ENCODE data around the gene OR10A4.
A peak's percentile ranks its signal among the peaks of the same experiment; 100 is the strongest.
"Not testable (repeated sequence)": the region's sequence is repeated elsewhere in the genome, so short reads cannot be mapped to it uniquely, and the experiment has no call there.

The OR10A4 gene, protein sequence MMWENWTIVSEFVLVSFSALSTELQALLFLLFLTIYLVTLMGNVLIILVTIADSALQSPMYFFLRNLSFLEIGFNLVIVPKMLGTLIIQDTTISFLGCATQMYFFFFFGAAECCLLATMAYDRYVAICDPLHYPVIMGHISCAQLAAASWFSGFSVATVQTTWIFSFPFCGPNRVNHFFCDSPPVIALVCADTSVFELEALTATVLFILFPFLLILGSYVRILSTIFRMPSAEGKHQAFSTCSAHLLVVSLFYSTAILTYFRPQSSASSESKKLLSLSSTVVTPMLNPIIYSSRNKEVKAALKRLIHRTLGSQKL

GRCh38 chr11:6876325-6876724, at the start of gene OR10A4:
Gene OR10A4, plus strand, starts transcription at chr11:6876625. Its CDS starts 23 bp downstream, at chr11:6876648.
- DNase-seq (ENCODE audit: low read depth, low spot score): no peak

GRCh38 chr11:6828103-6828502, 48.3 kb upstream of the OR10A4 start:
- no peak for DNase-seq (ENCODE audit: low read depth, low spot score)

DNA sequence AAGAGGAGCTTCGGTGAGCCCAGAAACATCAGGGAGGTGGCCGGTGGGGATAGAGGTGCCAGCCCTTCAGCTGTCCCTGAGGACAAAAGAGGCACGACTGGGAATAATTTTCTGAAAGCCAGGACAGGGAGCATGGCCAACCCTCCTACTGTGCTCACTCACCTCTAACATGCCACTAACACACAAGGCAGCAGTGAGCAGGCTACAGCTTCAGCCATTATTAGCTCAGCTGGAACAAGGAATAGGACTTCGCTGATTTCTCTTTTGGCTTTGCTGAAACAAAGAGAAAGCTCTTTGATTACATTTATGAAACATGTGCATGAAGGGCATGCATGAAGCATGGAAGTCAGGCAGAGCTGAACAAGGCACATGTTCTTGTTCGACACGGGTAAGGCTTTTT, 43.1 kb upstream of the OR10A4 start:
- DNase-seq (ENCODE audit: low read depth, low spot score): no peak

- DNase-seq (ENCODE audit: low read depth, low spot score): no peak
Observed at GRCh38 chr11:6834021-6834420, 42.4 kb upstream of the OR10A4 start.

DNA sequence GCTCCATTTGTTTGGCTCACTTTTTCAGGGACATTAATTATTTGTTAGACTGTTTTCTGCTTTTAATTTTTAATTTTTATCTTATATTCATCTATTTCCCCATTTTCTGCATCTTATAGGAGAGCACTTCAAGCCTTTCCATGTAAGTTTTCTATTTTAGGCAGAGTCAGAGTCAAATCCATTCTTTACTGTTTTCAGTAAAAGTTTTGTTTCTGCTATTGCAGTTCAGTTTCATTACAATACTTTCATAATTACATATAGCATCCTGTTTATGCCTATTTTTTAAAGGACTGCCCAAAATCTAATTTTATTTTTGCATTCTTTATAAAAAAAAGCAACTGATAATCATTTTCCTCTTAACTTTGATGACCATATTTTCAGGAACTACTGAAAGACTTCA, 34.7 kb upstream of the OR10A4 start:
- no peak for DNase-seq (ENCODE audit: low read depth, low spot score)

DNA sequence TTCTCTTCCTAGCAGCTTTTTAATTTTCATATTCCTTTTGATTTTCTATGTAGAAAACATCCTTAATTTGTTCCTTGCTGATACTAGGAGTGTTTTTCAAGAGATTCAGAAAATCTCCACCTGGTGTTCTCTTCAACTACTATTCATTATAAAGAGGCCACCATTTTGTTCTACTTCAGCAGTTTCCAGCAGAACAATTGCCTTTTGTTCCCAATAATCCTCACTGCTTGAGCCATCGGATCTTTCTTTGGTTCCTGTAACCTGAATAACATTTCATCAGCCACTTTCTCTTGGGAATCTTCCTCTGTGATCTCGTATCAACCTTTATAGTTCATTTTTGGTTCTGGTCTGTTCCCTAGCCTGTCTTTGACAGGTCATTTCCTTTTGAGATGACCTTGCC, 32.8 kb upstream of the OR10A4 start:
- no peak for DNase-seq (ENCODE audit: low read depth, low spot score)

GRCh38 chr11:6844356-6844755, 32.1 kb upstream of the OR10A4 start:
- no peak for DNase-seq (ENCODE audit: low read depth, low spot score)

DNA sequence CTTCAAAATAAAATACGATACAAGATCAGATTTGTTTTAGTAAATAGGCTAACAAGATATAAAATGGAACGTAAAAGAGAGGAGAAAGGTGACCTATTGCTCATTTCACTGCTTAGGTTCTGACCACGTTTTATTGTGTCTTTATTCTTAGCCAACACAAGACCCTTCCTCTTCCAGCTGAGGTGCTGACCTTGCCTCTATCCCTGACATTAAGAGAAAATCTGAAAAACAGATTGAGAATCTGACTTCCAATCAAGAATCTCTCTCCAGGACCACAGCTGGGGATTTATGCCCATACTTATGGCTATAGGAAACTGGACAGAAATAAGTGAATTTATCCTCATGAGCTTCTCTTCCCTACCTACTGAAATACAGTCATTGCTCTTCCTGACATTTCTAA, 31.0 kb upstream of the OR10A4 start, which contains the start of gene OR10A5:
TSS of gene OR10A5 (plus strand) at position 301 of the 400 bp plus-strand sequence. CDS start at position 301, 0 bp downstream.
- DNase-seq (ENCODE audit: low read depth, low spot score): no peak

DNA sequence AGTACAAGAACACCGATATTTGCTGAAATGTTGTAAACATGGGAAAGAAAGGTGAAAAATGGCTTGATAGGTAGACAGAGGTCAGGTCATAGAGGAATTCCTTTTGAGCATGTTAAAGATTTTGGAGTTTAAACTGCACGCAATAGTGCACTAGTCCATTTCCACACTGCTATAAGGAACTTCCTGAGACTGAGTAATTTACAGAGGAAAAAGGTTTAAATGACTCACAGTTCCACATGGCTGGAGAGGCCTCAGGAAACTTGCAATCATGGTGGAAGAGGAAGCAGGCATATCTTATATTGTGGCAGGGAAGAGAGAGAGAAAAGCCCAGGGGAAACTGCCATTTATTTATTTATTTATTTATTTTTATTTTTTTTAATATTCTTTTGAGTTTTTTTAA, 25.9 kb upstream of the OR10A4 start:
- DNase-seq (ENCODE audit: low read depth, low spot score): no peak

GRCh38 chr11:6854801-6855200, 21.6 kb upstream of the OR10A4 start:
- DNase-seq (ENCODE audit: low read depth, low spot score): not testable (repeated sequence)

DNA sequence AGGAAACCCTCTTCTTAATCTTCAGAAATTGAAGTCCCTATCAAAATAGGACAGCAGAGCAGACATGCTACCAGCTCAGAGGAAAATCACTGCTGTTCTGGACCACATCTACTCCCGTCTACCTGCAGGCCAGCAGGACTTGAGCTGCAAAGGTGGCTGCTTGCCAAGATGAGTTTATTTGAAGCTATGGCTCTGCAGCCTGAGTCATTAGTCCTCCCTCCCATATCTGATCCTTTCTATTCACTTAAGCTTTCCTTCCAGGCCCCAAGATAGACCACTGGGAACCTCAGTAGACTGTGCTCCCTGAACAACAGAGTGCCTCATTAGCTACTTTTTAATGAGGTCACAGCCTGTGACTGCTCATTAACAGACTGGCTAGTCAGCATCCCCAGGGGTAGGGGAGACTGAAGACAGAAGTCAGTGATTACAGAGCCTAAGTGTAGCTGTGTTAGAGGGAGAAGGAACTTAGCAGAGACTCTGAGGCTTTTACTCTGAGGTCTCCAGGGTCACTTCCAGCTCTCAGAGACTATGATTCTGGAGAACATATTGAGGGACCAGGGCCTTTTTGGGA, 20.4 kb upstream of the OR10A4 start:
- no peak for DNase-seq (ENCODE audit: low read depth, low spot score)

DNA sequence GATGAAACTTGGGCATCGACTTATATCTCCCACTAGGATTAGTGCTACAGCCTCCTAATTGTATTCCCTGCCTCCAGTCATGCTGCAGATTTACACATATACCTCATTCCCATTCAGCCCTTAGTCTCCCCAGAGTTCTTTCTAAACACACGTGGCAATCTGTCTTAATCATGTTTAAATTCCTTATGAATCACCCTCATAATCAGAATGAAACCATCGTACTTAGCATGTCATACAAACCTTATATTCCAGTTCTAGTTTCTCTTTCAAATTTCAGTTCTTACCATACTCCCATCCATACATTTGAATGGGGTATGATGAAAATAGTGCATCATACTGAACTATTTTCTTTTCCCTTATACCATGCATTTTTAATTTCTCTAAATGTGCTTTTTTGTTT, 19.6 kb upstream of the OR10A4 start:
- DNase-seq (ENCODE audit: low read depth, low spot score): no peak

GRCh38 chr11:6862961-6863360, 13.5 kb upstream of the OR10A4 start, which contains the start of gene OR10A2:
Gene OR10A2, plus strand, starts transcription at chr11:6863057. Its CDS starts 6,698 bp downstream, at chr11:6869755.
- DNase-seq (ENCODE audit: low read depth, low spot score): no peak

- DNase-seq (ENCODE audit: low read depth, low spot score): no peak
Observed at GRCh38 chr11:6864438-6864837, 12.0 kb upstream of the OR10A4 start.

DNA sequence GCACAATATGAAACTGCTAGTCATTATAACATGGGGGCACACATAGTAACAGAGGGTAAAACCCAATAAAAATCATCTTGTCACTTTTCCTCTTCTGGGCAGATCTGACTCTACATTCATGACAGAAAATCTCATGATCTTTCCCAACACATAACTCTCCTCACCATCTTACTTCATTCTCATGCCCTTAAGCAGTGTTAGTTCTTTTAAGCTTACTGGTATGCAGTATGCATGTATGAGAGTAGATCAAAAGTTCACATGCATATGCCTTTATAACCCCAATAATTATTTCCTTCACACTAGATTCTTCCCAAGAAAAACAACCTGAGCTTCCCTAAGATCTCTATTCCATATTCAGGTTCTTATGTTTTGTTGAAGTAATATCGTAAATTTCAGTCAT, 5.1 kb upstream of the OR10A4 start:
- DNase-seq (ENCODE audit: low read depth, low spot score): no peak

DNA sequence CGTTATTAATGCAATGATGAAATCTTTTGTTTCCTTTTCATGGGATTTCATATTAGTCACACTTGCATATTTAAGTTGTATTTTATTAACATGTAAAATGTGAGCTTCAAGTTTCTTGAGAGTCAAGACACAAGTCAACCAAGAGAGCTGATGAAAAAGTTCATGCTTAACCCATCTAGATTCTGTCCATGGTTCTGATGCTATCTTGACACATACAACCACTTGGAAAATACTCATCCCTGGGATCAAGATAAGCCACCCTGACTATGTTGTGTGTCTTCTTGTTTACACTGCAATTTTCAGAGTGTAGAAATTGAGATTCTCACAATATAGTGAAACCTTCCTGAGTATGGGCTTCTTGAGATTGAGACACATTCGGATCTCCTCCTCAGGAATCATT, 664 bp upstream of the OR10A4 start:
- DNase-seq (ENCODE audit: low read depth, low spot score): no peak

DNA sequence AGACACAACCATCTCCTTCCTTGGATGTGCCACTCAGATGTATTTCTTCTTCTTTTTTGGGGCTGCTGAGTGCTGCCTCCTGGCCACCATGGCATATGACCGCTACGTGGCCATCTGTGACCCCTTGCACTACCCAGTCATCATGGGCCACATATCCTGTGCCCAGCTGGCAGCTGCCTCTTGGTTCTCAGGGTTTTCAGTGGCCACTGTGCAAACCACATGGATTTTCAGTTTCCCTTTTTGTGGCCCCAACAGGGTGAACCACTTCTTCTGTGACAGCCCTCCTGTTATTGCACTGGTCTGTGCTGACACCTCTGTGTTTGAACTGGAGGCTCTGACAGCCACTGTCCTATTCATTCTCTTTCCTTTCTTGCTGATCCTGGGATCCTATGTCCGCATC, 489 bp downstream of the OR10A4 start:
- DNase-seq (ENCODE audit: low read depth, low spot score): no peak

- DNase-seq (ENCODE audit: low read depth, low spot score): no peak
Observed at GRCh38 chr11:6882751-6883150, 6.3 kb downstream of the OR10A4 start.

GRCh38 chr11:6887711-6888110, 11.3 kb downstream of the OR10A4 start:
- DNase-seq (ENCODE audit: low read depth, low spot score): not testable (repeated sequence)

GRCh38 chr11:6888830-6889229, 12.4 kb downstream of the OR10A4 start:
- DNase-seq (ENCODE audit: low read depth, low spot score): no peak

GRCh38 chr11:6889835-6890234, 13.4 kb downstream of the OR10A4 start:
- DNase-seq (ENCODE audit: low read depth, low spot score): no peak

DNA sequence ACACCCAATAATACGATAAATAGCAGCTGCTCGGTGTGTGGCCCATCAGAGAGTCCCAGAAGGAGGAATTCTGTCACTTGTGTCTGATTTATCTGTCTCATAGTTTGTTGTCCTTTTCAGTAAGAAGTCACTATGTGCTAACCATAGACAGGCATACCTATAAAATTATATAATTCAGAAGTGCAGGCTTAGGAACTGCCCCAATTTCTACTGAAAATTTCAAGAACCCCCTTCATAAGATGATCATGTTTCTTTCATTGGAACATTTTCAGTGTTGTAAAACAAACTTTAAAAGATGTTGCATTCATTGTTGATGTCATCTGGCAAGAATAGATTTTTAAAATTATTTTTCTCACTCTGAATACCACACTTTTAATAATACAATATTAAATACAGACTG, 16.0 kb downstream of the OR10A4 start, which contains the start of gene OR2D2:
TSS of gene OR2D2 (minus strand) at position 101 of the 400 bp plus-strand sequence. CDS start at position 101, 0 bp downstream.
- no peak for DNase-seq (ENCODE audit: low read depth, low spot score)

DNA sequence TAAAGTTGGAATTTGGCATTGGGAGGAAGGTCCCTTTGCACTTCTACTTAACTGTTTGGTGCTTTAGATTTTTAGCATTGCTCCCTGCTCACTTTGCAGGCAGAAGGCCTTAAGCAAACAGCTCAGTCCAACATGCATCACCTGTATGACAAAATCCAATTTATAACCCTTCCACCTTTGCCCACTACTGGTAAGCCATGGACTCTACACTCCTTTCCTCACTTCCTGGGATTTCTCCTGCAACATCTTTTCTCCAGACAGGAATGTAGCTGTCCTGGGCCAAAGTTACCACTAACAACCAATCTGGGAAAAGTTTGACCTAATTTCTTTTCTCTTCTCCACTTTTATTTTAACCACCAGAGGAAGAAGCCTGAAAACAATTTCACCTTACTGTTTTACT, 17.7 kb downstream of the OR10A4 start:
- peak; percentile 2 for DNase-seq (ENCODE audit: low read depth, low spot score)

All from ELF-1 (cell line).